Body of pancreas (tissue), 4 donors: ENCODE data around the gene MACF1.

Source experiments
- CTCF ChIP-seq, 7 experiments: fragments of 450-650 bp in 4 of 7; fragments of 200-600 bp in 3 of 7; sonication (generic) in 3 of 7; IDR thresholded peaks; one replicate each; pipeline ENCODE4 v1.5.1; 2016 to 2019; ENCODE audit warnings: antibody characterized with exemption in 7 of 7
- POLR2A ChIP-seq, 3 donors: fragments of 450-650 bp; IDR thresholded peaks; one replicate each; pipeline ENCODE4 v1.6.1; 2016; ENCODE audit warnings: antibody characterized with exemption in 3 of 3, mild to moderate bottlenecking in 2 of 3

GRCh38 chr1:39384305-39384704, 179.8 kb downstream of the MACF1 start:
- TF ChIP-seq POLR2A (IDR thresholded peaks at IDR 0.05): no peak
- no peak for TF ChIP-seq CTCF (IDR thresholded peaks at IDR 0.05)
